ENCODE measurements around the gene SMARCAL1. TPM values are rescaled to one million over a fixed set of nuclear protein-coding genes. Genes with fewer than 3 reads are reported as not detected.

Gene SMARCAL1
- total RNA-seq, 1 experiment from 2014 or later, result 26.4 TPM

- CTCF ChIA-PET, result no interaction called here
- no peak for ATAC-seq
- Histone ChIP-seq H3K4me1 (ENCODE audit: control insufficient read depth, insufficient read depth, low read length) (no peaks in the 10 kb centered on the region), H3K27me3 (ENCODE audit: control insufficient read depth, insufficient read depth, low read length) (no peaks in the 10 kb centered on the region), H3K36me3 (ENCODE audit: control insufficient read depth, insufficient read depth, low read length) (peaks cover 4% of the 10 kb centered on the region), H3K27ac (ENCODE audit: low read length) (no peak overlapping the region), H3K4me3 (ENCODE audit: low read depth in 2 of 2, low read length in 2 of 2) (no peak overlapping the region), H3K9me3 (ENCODE audit: control insufficient read depth, insufficient read depth, low read depth, low read length) (peaks cover 4% of the 10 kb centered on the region; the same call in 1 of the 2 replicates)
- BruUV-seq (replicated peaks), result no TSS peak
- in situ Hi-C loops (cut with HindIII; ENCODE audit: low pct_unique_long_range_greater_than_20kb, low sequenced_read_pairs) (no loop called here), intact Hi-C loops (cut with micrococcal nuclease; ENCODE audit: unreplicated experiment) (no loop called here)
- POLR2A ChIA-PET, result no interaction called here
- TF ChIP-seq SIN3A (IDR thresholded peaks at IDR 0.05; ENCODE audit: borderline replicate concordance, insufficient read depth, low read depth, low read length) (no peak), POLR2AphosphoS5 (IDR thresholded peaks at IDR 0.05; ENCODE audit: low read depth, low read length) (no peak)
- no peak for DNase-seq (ENCODE audit: low read depth, low spot score)
These were observed 6.7 kb downstream of the SMARCAL1 start for GRCh38 chr2:216418981-216419380.

- TF ChIP-seq SIN3A (IDR thresholded peaks at IDR 0.05; ENCODE audit: borderline replicate concordance, insufficient read depth, low read depth, low read length) (no peak), REST (IDR thresholded peaks at IDR 0.05; ENCODE audit: insufficient read depth in 1 of 2, low read depth in 2 of 2, low read length in 1 of 2) (no peak), CTCF (IDR thresholded peaks at IDR 0.05) (no peak), TCF7L2 (IDR thresholded peaks at IDR 0.05; ENCODE audit: low read depth, low read length) (no peak), POLR2AphosphoS5 (IDR thresholded peaks at IDR 0.05; ENCODE audit: low read depth, low read length) (no peak)
- intact Hi-C loops (cut with micrococcal nuclease; ENCODE audit: unreplicated experiment) (no loop called here), in situ Hi-C loops (cut with HindIII; ENCODE audit: low pct_unique_long_range_greater_than_20kb, low sequenced_read_pairs) (no loop called here)
- peaks cover 8% of the 10 kb centered on the region; the same call in 1 of the 2 replicates for H3K9me3 ChIP-seq (ENCODE audit: control insufficient read depth, insufficient read depth, low read depth, low read length)
- DNase-seq (ENCODE audit: low read depth, low spot score) (no peak), ATAC-seq (no peak)
- CTCF ChIA-PET, result no interaction called here
- no TSS peak for BruUV-seq (replicated peaks)
- no peaks in the 10 kb centered on the region for H3K27me3 ChIP-seq (ENCODE audit: control insufficient read depth, insufficient read depth, low read length)
- H3K4me3 ChIP-seq (ENCODE audit: low read depth in 2 of 2, low read length in 2 of 2), result no peak overlapping the region
- H3K4me1 ChIP-seq (ENCODE audit: control insufficient read depth, insufficient read depth, low read length), result no peaks in the 10 kb centered on the region
- peaks cover 4% of the 10 kb centered on the region for H3K36me3 ChIP-seq (ENCODE audit: control insufficient read depth, insufficient read depth, low read length)
- POLR2A ChIA-PET, result no interaction called here
- H3K27ac ChIP-seq (ENCODE audit: low read length), result no peak overlapping the region
These were observed 8.2 kb downstream of the SMARCAL1 start for GRCh38 chr2:216420367-216421101.

GRCh38 chr2:216423071-216423470 is 10.8 kb downstream of the SMARCAL1 start:
- DNase-seq (ENCODE audit: low read depth, low spot score) (no peak), ATAC-seq (no peak)
- Histone ChIP-seq H3K27ac (ENCODE audit: low read length) (no peak overlapping the region), H3K4me3 (ENCODE audit: low read depth in 2 of 2, low read length in 2 of 2) (no peak overlapping the region), H3K9me3 (ENCODE audit: control insufficient read depth, insufficient read depth, low read depth, low read length) (peaks cover 8% of the 10 kb centered on the region; the same call in 1 of the 2 replicates), H3K36me3 (ENCODE audit: control insufficient read depth, insufficient read depth, low read length) (peaks cover 4% of the 10 kb centered on the region), H3K4me1 (ENCODE audit: control insufficient read depth, insufficient read depth, low read length) (no peaks in the 10 kb centered on the region), H3K27me3 (ENCODE audit: control insufficient read depth, insufficient read depth, low read length) (no peaks in the 10 kb centered on the region)
- CTCF ChIA-PET, result no interaction called here
- POLR2A ChIA-PET, result no interaction called here
- TF ChIP-seq REST (IDR thresholded peaks at IDR 0.05; ENCODE audit: insufficient read depth in 1 of 2, low read depth in 2 of 2, low read length in 1 of 2) (no peak), SIN3A (IDR thresholded peaks at IDR 0.05; ENCODE audit: borderline replicate concordance, insufficient read depth, low read depth, low read length) (no peak), CTCF (IDR thresholded peaks at IDR 0.05) (no peak)
- in situ Hi-C loops (cut with HindIII; ENCODE audit: low pct_unique_long_range_greater_than_20kb, low sequenced_read_pairs), result no loop called here
- BruUV-seq (replicated peaks), result no TSS peak
- intact Hi-C loops (cut with micrococcal nuclease; ENCODE audit: unreplicated experiment), result no loop called here
